Stimulated activated CD4-positive, alpha-beta T cell treated with anti-CD3 and anti-CD28 coated beads, Interleukin-15, amount 100 ng/mL, for 48 hours (primary cell): ENCODE measurements around the gene RPL28.

Experiments used
- DNase-seq, 2 donors: peaks; one replicate each; pipeline ENCODE4 v3.0.0-alpha.2; 2020; ENCODE audit warnings: low read depth in 2 of 2

The RPL28 gene

DNA sequence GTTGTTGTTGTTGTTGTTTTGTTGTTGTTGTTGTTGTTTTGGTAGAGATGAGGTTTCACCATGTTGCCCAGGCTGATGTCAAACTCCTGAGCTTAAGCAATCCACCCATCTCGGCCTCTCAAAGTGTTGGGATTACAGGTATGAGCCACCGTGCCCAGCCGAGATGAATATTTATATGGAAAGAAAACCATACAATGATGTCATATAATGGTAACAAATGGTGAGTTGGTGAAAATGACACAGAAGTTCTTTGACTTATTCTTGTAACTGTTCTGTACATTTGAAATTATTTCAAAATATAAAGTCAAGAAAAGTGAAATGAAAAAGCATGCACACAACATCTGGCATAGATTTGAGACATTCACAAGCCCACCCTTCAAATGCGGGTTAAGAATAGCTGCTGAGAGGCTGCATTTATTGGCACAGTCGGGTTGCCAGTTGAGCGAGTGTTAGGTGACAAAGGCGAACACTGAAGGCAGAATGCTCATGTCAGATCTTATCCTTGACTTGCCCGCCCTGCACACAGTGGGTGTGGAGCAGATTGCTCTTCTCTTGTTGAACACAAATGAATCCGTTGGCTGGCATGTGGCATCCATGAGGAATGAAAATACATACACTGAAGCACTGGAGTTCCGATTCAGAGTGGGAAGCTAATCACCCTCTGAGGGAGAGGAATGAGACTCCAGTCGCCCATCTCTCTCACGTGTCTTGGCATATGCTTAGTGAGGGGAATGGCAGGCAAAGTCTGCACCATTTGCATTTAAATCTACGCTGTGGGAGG lies 37.7 kb downstream of the RPL28 start:
- DNase-seq = no peak

DNA sequence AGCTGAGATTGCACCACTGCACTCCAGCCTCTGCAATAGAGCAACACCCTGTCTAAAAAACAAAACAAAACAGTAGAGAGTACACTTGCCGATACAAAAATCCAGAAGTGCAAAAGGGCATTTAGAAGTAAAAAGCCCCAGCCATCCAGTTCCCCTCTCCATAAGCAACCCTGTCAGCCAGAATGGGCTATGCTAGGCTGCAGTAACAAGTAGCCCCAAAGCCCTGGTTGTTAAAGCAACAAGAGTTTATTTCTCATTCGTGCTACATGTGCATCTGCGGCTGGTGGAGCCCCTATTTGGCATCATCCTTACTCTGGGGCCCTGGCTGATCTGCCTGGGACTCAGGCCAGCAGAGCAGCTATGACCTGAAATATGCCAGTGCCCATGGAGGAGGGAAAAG lies 38.8 kb downstream of the RPL28 start:
- no peak for DNase-seq

DNA sequence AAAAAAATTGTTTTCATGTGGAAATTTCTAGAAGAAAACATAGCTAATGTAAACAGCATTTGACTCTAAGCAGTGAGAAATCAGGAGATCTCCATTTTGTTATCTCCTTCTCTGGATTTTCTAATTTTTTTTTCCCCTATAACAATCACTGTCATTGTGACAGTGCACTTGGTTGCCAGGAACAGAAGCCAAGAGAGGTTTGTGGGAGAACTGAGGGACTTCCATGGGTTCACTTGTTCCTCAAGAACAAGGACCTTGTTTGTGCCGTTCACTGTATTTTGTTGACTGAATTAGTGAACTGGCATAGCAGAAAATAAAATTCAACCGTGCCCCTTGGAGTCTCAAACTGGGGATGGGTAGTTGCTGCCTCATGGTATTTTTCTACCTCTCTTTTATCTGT lies 40.3 kb downstream of the RPL28 start:
- DNase-seq = no peak

DNA sequence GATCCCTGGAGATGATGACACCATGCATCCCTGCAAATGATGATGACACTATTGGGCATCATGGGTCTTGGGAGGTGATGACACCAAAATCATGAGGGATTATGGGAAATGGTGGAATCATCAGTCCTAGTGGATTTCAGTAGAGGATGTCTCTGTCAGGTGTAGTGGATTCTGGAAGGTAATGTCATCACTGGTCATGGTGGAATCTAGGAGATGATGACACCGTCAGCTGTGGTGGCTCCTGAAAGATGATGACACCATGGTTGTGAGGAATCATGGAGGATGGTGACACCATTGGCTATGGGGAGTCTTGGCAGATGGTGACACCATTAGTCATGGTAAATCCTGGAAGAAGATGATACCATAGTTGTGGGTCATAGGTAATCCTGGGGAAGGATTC lies 45.5 kb downstream of the RPL28 start:
- no peak for DNase-seq

DNA sequence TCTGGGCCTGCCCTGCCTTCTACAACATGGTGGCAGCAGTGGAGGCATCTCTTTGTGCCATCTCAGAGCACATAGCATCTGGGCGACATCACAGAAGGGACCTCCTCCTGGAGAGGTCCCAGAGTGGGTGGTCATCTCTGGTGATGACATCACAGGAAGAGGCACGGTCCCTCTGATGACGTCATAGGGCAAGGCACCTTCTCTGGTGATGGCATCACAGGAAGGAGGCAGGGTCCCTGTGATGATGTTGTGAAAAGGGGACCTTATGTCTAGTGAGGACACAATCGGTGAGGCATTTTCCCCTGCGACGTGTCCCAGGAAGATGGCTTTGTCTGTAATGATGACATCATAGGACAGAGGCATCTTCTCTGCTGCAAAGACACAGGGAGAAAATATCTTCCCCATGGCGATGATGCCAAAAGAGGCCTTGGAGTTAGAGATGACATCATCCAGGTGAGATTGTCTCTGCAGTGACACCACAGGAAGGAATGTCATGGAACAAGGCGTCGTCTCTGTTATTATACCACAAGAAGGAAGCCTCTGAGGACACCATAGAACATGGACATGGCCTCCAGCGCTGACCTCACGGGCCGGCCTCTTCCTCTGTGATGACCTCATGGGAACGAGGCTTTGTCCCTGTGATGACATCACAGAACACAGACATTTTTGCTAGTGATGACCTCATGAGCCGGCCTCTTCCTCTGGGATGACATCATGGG lies 46.7 kb downstream of the RPL28 start:
- no peak for DNase-seq

DNA sequence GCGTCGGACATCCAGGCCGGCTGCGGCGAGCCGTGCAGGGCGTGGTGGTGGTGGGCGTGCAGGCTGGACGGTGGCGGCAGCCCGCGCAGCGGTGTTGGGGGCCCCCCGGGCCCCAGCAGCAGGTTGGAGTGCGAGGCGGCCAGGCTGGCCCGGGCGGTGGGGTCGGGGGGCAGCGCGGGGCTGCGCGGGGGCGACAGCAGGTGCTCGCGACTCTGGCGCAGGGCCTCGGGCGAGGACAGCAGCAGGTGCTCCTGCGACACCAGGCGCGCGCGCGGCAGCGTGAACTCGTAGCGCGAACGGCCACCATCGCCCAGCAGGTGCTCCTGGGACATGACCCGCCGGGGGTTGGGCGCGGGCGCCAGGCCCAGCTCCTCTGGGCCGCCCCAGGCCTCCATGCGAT lies 47.6 kb downstream of the RPL28 start:
- DNase-seq = no peak

DNA sequence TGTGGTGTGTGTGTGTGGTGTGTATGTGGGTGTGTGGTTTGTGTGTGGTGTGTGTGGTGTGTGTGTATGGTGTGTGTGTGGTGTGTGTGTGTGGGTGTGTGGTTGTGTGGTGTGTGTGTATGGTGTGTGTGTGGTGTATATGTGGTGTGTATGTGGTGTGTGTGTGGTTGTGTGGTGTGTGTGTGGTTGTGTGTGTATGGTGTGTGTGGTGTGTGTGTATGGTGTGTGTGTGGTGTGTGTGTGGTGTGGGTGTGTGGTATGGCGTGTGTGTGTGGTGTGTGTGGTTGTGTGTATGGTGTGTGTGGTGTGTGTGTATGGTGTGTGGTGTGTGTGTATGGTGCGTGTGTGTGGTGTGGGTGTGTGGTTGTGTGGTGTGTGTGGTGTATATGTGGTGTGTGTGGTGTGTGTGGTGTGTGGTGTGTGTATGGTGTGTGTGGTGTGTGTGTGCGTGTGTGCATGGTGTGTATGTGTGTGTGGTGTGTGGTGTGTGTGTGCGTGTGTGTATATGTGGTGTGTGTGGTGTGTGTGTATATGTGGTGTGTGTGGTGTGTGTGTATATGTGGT lies 48.7 kb downstream of the RPL28 start:
- no peak for DNase-seq

DNA sequence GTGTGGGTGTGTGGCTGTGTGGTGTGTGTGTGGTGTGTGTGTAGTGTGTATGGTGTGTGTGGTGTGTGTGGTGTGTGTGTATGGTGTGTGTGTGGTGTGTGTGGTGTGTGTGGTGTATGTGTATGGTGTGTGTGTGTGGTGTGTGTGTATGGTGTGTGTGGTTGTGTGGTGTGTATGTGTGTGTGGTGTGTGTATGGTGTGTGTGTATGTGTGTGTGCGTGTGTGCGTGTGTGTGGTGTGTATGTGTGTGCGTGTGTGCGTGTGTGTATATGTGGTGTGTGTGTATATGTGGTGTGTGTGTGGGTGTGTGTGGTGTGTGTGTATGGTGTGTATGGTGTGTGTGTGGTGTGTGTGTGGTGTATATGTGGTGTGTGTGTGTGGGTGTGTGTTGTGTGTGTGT lies 49.3 kb downstream of the RPL28 start:
- DNase-seq = no peak

DNA sequence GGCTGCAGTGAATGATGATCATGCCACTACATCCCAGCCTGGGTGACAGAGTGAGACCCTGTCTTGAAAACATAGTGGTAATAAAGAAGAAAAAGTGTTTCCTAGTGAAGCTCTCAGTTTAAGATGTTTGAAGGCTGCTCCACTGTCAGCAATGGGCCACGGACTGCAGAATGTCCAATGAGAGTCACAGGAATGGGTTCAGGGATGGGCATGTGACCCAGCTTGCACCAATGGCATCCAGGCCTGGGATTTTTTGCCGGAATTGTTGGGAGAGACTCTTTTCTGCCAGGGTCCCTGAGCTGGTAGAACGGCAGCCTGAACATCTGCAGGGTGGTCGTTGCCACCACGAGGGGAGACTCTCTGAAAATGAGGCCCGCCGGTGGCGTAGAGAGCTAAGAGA lies 51.1 kb downstream of the RPL28 start:
- DNase-seq = no peak

DNA sequence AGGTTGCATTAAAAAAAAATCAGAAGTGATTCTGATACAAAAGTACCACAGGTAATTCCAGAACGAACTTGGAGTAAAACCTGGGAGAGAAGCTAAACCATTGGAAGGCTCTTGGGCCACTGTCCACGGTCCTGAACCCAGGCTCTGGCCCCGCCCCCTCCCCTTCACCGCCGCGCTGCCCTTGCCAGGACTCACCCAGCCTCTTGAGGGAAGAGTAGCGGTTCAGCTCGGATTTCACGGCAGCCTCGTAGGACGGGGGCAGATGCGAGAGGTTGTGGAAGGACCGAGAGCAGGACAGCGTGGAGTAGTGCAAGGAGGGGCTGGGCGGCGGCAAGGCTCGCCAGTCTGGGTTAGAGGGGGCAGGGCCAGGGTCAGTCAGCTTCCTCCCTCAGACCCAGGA lies 51.7 kb downstream of the RPL28 start:
- no peak for DNase-seq

DNA sequence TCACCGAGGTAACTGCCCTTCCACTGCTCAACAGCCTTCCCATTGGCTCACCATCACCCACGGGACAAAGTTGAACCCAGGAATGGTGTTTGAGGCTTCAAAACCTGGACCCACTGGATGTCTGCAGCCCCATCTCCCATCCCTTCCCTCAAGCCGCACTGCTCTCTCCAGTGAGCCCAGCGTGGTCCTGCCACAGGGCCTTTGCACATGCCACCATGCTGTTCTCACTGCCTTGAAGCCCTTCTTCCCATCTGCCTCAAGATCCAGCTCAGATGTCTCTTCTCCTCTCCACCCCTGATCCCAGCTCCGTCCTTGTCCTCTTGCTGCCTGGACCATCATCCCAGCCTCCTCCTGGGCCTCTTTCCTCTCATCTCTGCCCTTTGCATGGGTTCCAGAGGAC lies 53.3 kb downstream of the RPL28 start:
- DNase-seq = no peak

DNA sequence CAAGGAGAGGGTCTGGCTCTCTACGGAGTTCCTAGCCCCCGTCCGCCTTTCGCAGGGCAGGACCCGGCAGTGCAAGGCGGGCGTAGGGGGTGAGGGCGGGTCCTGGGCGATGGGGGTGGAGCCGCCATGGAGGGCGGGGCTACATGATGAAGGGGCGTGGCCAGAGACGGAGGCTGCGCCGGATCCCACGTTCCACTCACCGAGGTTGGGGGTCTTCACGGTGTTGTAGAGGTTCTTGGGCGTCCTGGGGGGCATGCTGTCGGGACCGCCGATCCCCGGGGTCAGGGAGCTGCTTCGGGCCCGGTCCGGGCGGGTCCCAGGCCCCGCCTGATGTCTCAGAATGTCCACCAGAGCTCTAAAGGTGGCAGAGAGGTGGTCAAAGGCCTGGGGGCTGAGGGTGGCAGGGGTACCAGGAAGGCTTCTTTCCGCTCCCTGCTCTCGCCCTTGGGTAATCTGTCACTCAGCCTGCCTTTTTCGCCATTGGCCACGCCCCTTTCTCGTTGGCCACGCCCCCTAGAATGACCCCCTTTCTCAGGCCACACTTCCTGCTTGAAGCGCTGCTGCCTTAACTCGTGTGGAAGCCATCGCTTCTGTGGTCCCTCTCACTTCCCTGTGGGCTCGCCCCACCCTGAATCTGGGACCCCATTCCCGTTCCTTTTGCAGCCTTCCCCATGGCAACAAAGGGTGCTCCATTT lies 54.8 kb downstream of the RPL28 start:
- DNase-seq = no peak

DNA sequence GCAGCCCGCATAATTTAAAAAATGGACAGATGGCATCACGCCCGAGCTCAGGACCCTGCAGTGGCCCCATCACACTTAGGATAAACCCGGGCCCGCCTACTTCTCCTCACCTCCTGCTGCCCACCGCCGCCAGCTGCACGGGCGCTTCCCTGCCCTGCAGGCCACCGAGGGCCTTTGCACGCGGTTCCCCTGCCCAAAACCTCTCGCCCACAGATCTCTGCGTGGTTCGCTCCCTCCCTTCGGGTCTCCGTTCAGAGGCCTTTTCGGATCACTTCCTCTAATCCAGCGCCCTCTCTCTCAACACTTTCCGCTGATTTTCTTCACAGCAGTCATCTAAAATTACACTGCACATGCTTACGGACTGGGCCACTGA lies 55.6 kb downstream of the RPL28 start:
- DNase-seq = no peak

DNA sequence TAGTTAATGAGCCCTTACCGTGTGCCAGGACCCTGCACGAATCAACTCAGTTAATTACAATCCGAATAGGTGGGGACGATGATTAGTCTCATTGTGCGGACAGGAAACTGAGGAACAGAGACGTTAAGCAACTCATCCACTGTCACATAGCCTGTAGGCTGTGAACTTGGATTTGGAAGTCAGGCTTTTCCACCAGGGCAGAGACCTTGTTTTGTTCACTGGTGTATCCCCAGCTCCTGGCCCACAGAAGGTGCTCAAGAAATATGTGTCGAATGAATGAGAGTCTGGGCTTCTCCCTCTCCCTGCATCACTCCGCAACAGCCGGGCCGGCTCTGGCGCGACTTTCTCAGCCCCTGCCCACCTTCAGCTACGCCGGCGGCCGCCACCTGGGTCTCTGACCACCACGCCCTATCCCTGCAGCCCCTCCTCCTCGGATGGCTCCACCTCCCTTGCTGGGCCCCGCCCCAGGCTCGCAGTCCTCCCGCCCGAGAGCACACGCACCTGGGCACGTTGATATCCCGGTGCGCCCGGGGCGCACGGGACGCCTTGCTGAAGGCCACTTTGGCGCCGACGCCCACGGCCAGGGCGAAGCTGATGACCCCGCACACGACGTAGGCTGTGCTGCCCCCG lies 56.1 kb downstream of the RPL28 start:
- DNase-seq = no peak

DNA sequence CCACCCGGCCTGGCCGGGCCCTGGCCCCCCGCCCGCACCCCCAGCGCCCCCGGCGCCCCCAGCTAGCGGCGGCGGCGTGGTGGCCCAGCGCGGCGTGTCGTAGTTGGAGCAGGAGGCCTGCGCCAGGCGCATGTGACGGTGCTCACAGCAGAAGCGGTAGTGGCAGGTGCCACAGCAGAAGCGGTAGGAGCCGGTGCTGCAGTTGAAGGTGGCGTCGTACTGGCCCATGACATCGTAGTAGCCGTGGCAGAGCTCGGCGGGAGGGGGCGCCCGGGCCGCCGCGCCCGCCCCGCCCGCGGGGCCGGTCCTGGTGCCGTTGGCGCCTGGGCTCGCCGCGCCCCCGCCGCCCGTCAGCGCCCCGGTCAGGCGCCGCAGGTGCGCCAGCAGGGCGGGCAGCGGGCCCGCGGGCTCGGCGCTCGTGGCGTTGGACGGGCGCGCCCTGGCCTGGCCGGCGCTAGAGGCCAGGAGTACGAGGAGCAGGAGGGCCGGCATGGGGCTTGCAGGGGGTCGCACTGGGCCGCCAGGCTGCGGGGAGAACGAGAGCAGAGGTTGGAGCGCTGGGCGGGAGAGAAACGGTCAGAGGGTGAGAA lies 56.7 kb downstream of the RPL28 start:
- no peak for DNase-seq

DNA sequence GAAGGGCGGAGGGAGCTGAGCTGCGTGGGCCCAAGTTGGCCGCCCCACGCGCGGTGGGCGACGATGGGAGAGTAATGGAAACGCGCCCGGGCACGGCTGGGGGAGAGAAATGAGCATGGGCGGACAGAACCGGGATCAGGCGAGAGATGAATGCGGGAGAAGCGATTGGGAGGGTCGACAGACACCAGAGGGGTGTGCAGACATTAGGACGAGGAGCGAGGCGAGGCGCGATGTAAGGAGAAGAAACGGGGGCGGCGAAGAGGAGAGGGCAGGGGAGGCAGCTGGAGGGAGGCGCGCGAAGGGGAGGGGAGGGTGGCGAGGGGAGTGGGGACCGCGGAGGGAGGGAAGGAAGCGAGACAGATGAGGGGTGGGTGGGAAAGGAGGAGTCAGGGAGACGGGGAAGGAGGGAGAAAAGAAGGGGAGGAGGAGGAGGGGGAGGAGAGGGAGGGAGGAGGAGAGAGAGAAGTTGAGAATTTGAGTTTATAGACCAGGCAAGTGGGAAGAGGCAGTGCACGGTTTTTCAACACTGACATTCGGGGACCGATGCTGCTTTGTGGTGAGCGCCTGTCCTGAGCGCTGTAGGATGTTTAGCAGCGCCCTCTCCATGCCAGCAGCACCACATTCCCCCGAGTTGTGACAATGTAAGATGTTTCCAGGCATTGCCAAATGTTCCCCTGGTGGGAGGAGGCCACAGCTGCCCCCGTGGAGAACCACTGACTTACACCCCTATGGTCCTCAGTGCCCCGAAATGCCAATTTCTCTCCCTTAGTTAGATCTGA lies 57.5 kb downstream of the RPL28 start, which contains the start of gene SHISA7:
Gene SHISA7 (minus strand): TSS at position 256 of the 779 bp plus-strand sequence. CDS start 437 bp downstream, outside the sequence.
- no peak for DNase-seq

DNA sequence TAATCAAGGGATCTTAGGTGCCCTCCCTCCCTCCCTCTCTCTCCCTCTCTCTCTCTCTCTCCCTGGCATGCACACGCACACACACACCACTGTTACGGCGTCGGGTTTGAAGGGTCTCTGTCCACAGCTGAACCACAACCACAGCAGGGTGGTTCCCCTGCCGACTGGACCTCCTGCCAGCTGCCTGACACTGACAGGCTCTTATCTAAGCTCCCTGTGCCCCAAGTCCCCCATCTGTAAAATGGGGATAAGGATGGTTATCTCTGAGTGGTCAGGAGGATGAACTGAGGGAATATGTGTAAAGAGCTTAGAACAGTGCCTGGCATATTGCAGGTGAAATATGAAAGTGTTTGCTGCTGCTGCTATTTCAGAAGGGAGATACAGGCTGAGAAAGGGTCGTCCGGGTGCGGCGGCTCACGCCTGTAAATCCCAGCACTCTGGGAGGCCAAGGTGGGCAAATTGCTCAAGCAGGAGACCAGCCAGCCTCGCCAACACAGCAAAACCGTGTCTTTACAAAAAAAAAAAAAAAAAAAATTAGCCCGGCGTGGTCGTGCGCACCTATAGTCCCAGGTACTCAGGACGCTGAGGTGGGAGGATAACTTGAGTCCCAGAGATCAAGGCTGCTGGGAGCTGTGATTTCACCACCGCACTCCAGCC lies 58.2 kb downstream of the RPL28 start:
- no peak for DNase-seq

DNA sequence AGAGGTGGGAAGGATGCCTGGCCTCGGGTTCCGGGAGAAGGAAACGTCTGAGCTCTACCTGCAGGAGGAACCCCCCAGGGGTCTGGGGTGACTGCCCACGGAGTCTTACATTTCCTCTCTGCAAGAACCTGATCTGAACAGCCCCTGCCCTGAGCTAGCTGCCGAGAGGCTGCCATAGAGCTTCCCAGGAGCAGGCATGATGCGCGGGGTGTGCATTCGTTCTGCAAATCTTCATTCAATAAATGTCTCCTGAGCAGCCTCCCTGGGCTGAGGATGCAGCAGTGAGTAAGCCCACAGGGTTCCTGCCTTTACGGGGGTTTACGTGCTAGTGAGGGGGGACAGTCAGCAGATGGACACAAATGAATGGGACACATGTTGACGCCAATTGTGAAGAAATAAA lies 58.9 kb downstream of the RPL28 start:
- DNase-seq = no peak

DNA sequence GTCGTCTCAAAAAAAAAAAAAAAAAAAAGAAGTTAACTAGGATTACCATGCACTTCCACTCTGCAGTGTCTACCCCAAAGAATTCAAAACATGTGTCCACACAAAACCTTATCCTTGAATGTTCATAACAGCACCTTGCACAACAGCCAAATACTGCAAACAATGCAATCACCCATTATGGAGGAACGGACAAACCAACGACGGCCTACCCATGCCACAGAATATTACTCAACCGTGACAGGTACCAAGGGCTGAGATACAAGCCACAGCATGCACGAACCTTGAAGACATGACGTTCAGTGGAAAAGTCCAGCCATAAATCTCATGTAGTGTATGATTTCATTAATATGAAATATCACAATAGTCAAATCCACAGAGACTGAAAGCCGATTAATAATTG lies 60.3 kb downstream of the RPL28 start:
- no peak for DNase-seq

DNA sequence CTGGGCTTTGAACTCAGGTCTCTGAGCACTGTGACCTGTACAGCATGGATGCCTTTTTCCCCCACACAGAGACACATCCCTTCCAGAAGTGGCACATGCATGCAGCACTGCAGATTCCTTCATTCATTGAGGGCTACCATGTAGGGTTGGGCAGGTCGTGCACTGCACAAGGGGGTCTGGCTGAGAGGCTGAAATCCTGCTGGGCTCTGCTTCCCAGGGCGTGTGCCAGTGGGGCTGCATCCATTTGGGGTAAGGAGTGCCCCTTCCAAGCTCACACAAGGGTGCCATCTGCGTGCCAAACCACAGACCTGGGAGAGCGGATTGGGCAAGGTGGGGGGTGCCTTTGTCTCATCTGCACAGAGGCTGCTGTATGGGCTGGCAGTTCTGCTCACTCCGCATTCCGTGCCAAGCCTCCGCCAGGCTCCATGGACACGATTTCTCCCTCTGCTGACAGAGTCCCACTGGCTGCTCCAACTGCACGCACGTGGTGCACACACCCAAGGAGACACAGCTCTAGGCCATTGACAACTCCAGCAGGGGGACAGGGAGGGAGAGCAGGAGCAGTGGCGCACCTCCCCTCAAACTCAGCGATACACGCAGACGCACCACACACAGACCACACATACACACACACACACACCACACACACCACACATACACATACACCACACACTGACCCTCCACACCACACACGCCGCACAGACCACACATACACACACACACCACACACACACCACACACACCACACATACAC lies 61.9 kb downstream of the RPL28 start:
- no peak for DNase-seq
